HG03575 (cell line): ENCODE data around the gene UQCRQ.

ENCODE experiments used
- ATAC-seq: cut with Tn5 transposase; IDR thresholded peaks from one replicate; pipeline ENCODE4 v1.9.1; 2021; ENCODE audit not compliant: unreplicated experiment, insufficient number of reproducible peaks, low FRiP score; ENCODE audit errors: extremely low read depth

Gene UQCRQ

DNA sequence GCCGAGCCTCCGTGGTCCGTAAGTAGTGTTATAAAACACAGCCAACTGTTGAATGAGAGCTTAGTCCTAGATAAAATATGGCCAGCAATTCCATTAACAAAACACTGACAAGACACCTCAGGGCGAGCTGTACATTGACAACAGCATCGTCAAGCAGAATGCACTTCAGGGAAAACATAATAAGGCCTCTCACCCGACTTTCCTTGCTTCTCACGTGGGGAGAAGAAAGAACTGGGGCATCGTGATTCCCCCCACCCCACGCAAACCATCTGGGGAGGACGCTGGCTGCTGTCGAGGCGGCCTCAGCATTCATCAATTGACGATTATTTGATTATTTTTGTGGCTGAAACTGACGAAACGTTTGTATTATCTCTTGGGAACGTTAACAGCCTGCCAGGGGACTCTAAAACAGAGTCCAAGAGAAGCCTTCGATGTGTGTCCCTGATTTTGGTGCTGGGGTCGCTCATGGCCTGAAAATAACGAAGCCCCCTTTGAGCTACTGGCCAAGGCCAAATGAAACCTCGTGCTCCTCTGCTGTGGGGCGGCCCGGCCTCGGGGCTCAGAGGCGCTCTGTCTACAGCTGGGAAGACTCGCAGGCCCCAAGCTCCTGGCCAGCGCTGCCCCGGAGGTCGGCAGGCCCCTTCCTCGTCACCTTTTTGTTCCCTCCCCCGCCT lies 637 bp upstream of the UQCRQ start:
- ATAC-seq, result no peak

DNA sequence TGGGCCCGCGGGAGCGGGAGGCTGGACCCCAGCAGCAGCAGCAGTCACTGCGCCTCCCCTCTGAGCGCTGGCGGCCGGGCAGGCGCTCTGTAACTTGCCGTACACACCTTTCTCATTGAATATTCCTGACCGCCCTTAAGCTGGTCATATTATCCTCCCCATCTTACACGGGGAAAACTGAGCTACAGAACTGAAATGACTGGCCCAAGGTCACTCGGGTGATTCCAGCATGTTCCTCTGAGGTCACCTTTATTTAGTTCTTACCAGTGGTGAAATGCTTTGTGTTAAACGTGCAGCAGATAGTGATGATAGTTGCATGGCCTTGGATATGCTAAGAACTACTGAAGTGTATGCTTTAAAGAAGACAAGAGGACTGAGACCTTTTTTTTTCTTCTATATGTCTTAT lies 607 bp downstream of the UQCRQ start:
- no peak for ATAC-seq

DNA sequence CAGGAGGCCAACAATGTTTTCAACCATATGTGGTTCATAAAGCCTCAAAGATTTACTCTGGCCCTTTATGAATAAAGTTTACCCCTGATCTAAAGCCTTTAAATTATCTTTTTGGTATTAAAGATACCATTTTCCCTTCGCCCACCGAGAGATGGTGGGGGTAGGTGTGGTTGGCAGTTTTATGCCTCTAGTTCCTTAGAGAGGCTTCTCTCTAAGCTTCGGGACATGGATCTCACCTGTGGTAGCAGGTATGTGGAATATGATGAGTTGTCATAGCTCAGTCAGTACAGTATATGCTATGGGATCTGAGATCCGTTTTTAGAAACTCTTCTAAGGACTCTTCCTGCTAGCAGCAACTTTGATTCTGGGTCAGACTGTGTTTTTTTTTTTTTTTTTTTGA lies 2.3 kb downstream of the UQCRQ start:
- ATAC-seq, result no peak

DNA sequence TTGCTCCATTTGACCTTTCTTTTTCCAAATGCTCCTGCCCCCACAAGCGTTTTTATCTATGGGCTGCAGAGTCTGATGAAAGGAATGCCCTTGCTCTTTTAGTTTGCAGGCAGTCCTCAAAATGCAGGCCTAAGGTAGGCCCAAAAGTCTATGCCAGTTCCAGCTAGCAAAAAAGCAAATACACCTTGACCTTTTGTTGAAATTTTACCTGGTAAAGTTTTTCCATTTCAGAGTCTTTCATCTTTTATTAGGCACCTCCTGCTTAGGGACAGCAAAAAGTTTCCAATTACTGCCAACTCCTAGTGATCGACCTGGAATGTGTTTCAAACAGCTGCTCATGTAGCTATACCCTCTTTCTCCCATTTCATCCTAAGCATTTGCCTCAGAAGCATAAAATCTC lies 4.4 kb downstream of the UQCRQ start:
- ATAC-seq, result no peak

DNA sequence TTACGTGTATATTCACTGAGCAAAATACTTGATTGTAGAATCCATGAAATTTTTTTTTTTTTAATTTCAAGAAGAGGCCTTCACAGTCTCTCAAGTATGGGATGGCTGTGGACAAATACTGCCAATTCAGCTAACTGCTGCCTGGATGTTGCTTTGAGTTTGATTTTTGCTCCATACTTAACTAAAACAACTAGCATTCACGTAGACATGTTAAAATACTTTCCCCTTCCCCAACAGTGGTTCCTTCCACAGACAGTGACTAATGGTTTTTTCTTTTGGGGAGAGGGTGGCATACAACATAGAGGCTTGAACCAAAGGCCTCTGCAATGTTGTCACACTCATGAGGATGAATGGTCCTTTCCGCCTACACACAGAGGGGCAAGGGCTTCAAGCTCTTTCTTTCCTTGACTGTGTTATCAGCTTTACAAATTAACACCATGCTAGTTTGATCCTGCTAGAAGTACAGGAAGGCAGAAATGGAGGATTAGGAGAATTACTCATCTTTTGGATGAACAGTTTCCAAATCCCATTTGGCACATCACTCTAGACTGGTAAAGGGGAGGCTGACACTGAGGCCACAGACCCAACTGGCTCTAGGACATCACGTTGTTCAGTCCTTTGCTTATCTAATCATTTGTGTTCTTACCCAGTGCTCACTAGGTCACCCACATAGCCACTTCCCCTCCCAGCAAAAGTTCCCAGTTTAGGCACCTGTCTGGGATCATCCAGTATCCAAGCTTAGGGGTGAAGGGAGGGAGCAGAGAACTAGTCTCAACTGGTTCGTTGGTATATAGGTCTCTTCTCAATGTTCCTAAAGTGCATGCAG lies 5.2 kb downstream of the UQCRQ start:
- no peak for ATAC-seq

GRCh38 chr5:132872788-132873118 lies 6.3 kb downstream of the UQCRQ start:
- no peak for ATAC-seq

- no peak for ATAC-seq
Measured at GRCh38 chr5:132873119-132873929, 6.9 kb downstream of the UQCRQ start, which contains the start of gene LEAP2. LEAP2 (plus strand) TSS chr5:132873668; CDS start chr5:132873695, 27 bp downstream.

DNA sequence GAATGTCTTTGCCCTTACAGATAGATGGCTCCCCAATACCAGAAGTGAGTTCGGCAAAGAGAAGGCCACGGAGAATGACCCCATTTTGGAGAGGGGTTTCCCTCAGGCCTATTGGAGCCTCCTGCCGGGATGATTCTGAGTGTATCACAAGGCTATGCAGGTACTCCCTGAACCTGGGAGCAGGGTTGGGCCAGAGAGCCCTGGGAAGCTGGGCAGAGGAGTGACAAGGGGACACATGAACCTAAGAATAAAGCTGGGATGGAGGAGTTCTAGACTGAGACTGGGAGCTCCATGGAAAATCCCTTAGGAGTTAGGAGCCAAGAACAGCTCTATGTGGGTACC lies 7.5 kb downstream of the UQCRQ start:
- ATAC-seq, result no peak

- ATAC-seq, result no peak
Measured at GRCh38 chr5:132876020-132876759, 9.7 kb downstream of the UQCRQ start.

- no peak for ATAC-seq
Measured at GRCh38 chr5:132877466-132877865, 11.0 kb downstream of the UQCRQ start.

- no peak for ATAC-seq
Measured at GRCh38 chr5:132877938-132878337, 11.5 kb downstream of the UQCRQ start.

GRCh38 chr5:132883261-132883834 lies 16.9 kb downstream of the UQCRQ start:
- no peak for ATAC-seq

GRCh38 chr5:132884548-132884947 lies 18.1 kb downstream of the UQCRQ start:
- no peak for ATAC-seq

DNA sequence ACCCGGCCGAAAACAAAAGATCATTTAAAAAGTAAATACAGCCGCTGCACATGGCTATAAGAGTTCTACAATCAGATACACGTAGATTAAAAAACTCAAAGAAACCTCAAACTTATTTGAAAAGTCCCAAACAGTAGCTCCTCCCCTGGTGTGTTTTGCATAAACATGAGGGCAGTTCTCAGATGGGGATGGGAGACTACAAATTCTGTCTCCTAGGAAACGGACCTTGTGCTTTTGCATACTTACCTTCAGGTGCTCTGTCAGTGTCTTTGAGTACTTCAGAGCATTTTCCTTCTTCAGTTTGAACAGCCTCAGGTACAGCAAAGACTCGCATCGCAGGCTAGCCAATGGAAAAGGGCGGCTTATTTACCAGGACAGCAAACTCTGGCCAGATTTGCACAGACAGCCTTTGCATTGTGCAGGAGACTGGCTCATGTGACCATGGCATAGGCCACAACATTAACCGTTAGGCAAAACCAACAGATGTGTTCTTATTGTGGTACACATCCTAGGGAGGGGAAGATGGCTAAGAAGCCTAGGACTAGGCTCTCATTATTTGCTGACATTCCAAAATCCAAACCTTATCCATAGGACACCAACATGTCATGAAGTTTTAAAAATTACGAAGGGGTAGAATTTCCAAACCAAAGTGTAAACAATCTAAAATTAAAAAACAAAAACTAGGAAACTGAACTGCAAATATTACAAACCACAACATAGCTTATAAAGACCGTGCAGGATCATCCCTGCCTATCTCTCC lies 19.8 kb downstream of the UQCRQ start:
- ATAC-seq, result no peak

GRCh38 chr5:132887283-132887682 lies 20.8 kb downstream of the UQCRQ start:
- ATAC-seq, result no peak

- no peak for ATAC-seq
Measured at GRCh38 chr5:132889501-132889900, 23.1 kb downstream of the UQCRQ start.

GRCh38 chr5:132890817-132891216 lies 24.4 kb downstream of the UQCRQ start:
- ATAC-seq, result no peak

- ATAC-seq, result no peak
Measured at GRCh38 chr5:132895719-132896305, 29.4 kb downstream of the UQCRQ start.
